Activated CD4-positive, alpha-beta T cell treated with anti-CD3 and anti-CD28 coated beads, Interleukin-10, Interleukin-2, amounts not matched to agents 100 ng/mL and 50 ng/mL, durations not matched to agents 16 hours and 8 hours (primary cell): ENCODE measurements around the gene KDM4E.
"Not testable (repeated sequence)": the region's sequence is repeated elsewhere in the genome, so short reads cannot be mapped to it uniquely, and the experiment has no call there.

Experiments
- DNase-seq: peaks from one replicate; pipeline ENCODE4 v3.0.0-alpha.2; 2020

Gene KDM4E

GRCh38 chr11:95024958-95025357, at the start of gene KDM4E:
Gene KDM4E, plus strand, starts transcription at chr11:95025258. Its CDS starts 300 bp downstream, at chr11:95025558.
- no peak for DNase-seq

GRCh38 chr11:94975599-94975998, 49.5 kb upstream of the KDM4E start:
- DNase-seq, result no peak

- DNase-seq, result no peak
These were observed 37.7 kb upstream of the KDM4E start for GRCh38 chr11:94987378-94987777.

GRCh38 chr11:94988748-94989147, 36.3 kb upstream of the KDM4E start:
- peak; percentile 44 for DNase-seq

- no peak for DNase-seq
These were observed 31.6 kb upstream of the KDM4E start for GRCh38 chr11:94993400-94993943.

GRCh38 chr11:94997437-94997836, 27.6 kb upstream of the KDM4E start:
- no peak for DNase-seq

- DNase-seq, result no peak
These were observed 26.8 kb upstream of the KDM4E start for GRCh38 chr11:94998285-94998684.

GRCh38 chr11:95003716-95004115, 21.3 kb upstream of the KDM4E start:
- DNase-seq, result no peak

- DNase-seq, result no peak
These were observed 19.4 kb upstream of the KDM4E start for GRCh38 chr11:95005642-95006041.

GRCh38 chr11:95011376-95011775, 13.7 kb upstream of the KDM4E start:
- no peak for DNase-seq

GRCh38 chr11:95014184-95014821, 10.8 kb upstream of the KDM4E start:
- DNase-seq, result no peak

- DNase-seq, result no peak
These were observed 8.9 kb upstream of the KDM4E start for GRCh38 chr11:95016139-95016538.

GRCh38 chr11:95021468-95021867, 3.6 kb upstream of the KDM4E start:
- not testable (repeated sequence) for DNase-seq

- not testable (repeated sequence) for DNase-seq
These were observed 536 bp downstream of the KDM4E start for GRCh38 chr11:95025594-95025993.

- no peak for DNase-seq
These were observed 3.3 kb downstream of the KDM4E start for GRCh38 chr11:95028357-95028756.

GRCh38 chr11:95033051-95033450, 8.0 kb downstream of the KDM4E start:
- no peak for DNase-seq

- no peak for DNase-seq
These were observed 10.3 kb downstream of the KDM4E start for GRCh38 chr11:95035316-95035715.

GRCh38 chr11:95037356-95038035, 12.4 kb downstream of the KDM4E start:
- not testable (repeated sequence) for DNase-seq

GRCh38 chr11:95042239-95042638, 17.2 kb downstream of the KDM4E start:
- DNase-seq, result no peak

- no peak for DNase-seq
These were observed 17.8 kb downstream of the KDM4E start for GRCh38 chr11:95042906-95043305.

- DNase-seq, result no peak
These were observed 19.0 kb downstream of the KDM4E start for GRCh38 chr11:95044010-95044409.

- no peak for DNase-seq
These were observed 20.8 kb downstream of the KDM4E start for GRCh38 chr11:95045812-95046211.

- not testable (repeated sequence) for DNase-seq
These were observed 24.1 kb downstream of the KDM4E start, which contains the start of gene KDM4F for GRCh38 chr11:95049122-95049521. Gene KDM4F, plus strand, starts transcription at chr11:95049422.

- DNase-seq, result no peak
These were observed 25.6 kb downstream of the KDM4E start for GRCh38 chr11:95050595-95051202.
